ENCODE data around the gene ANO1. TPM values are rescaled to one million over a fixed set of nuclear protein-coding genes. Genes with fewer than 3 reads are reported as not detected.

The ANO1 gene
- total RNA-seq, 1 donor from 2014 or later = 0.33 TPM

DNA sequence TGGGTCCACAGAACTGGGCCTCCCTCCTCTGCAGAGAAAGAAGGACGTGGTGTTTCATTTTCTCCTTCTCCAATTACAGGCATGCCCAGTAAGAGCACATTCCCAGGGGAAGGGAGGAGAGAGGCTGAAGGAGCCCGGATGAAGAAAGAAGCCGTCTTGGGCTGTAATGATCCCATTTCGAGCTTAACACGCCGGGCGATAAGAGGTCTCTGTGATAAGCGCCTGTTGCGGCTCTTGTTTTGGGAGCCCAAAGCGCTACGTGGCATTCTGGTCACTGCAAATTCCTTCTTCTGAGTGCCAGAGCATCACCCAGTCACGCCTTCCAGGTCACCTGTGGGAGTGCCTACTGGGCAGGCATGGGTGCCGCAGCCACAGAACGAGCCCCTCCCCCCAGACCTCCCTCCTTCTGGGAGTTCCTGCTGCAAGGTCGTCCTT, 57.5 kb downstream of the ANO1 start:
- DNase-seq (ENCODE audit: low read depth, low spot score) = no peak

DNA sequence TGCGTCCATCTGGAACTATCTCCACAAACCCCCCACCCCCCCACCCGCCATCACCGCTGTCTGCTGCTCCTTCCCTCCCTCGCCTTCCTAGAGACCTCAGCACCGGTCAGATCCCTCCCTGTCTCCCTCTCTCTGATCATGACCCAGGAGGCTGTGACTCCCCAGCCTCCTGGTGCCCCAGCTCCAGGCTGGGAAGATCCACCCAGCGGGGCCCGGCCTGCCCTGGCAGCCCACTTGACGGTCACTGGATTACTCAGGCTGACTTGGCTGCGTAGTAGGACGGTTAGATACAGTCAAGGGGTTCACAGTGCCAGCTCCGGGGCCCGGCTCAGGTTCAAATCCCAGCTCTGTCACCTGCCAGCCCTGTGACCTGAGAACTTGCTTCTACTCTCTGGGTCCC, 59.3 kb downstream of the ANO1 start:
- DNase-seq (ENCODE audit: low read depth, low spot score) = no peak

DNA sequence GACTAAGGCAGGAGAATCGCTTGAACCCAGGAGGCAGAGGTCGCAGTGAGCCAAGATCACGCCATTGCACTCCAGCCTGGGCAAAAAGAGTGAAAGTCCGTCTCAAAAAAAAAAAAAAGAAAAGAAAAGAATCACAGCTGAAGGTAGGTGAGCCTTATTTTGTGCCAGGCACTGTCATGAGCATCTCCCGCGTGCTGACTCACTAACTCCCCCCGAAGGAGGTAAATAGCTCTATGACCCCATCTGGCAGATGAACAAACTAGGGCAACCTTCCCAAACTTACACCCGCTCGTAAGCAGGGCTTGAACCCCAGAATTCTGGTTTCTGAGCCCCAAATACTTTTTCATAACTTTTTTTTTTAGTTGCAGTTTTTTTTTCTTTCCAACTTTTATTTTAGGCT, 60.3 kb downstream of the ANO1 start:
- no peak for DNase-seq (ENCODE audit: low read depth, low spot score)

DNA sequence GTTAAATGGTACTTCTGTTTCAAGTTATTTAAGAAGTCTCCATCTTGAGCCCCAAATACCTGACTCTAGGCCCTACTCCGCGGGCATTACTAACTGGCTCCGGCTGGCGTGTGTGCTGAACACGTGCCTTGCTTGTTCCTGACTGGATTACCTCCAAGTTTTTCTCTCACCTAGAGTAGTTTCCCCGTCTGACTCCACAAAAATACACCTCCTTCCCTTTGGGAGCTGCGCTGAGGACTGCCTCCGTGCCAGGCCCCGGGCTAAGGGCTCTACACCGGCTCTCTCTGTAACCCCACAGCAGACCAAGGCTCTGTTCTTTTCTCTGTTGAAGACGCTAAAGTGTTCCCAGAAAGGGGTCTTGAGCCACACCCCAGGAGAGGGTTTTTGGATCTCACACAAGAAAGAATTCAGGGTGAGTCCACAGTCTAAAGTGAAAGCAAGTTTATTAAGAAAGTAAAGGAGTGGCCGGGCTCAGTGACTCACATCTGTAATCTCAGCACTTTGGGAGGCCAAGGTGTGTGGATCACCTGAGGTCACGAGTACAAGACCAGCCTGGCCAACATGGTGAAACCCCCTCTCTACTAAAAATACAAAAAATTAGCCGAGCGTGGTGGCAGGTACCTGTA, 61.8 kb downstream of the ANO1 start:
- DNase-seq (ENCODE audit: low read depth, low spot score) = no peak

DNA sequence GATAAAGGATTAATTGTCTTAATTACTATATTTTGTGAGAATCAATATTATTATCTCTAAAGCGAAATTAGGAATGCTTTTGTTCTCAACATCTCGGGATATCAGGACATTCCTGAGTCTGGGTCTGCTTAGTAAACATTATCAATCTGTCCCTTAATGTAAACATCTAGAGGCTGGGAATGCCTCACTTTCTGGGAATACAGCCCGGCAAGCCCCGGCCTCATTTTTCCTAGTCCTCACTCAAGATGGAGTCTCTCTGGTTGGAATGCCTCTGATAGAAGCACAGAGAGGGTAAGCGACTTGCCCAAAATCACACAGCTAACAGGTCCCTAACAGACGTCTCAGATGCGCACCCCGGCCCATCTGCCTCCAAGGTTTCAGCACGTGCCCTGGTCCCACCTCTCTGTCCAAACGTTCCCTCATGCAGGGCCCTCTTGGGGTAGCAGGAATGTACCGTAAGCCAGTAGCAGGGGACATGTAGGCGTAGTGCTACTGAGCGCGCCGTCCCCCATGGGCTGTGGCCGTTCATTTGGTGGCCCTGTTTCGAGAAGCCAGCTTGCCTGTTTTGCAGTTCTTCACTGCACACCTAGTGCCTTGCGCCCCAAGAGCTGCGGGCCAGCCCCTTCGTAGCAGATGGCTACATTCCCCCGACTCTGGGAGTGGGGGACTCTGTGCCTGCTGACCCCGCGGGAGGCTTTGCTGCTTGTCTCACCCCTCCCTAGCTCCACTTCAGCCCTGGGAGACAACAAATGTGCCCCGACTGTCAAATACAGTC, 62.8 kb downstream of the ANO1 start:
- no peak for DNase-seq (ENCODE audit: low read depth, low spot score)

DNA sequence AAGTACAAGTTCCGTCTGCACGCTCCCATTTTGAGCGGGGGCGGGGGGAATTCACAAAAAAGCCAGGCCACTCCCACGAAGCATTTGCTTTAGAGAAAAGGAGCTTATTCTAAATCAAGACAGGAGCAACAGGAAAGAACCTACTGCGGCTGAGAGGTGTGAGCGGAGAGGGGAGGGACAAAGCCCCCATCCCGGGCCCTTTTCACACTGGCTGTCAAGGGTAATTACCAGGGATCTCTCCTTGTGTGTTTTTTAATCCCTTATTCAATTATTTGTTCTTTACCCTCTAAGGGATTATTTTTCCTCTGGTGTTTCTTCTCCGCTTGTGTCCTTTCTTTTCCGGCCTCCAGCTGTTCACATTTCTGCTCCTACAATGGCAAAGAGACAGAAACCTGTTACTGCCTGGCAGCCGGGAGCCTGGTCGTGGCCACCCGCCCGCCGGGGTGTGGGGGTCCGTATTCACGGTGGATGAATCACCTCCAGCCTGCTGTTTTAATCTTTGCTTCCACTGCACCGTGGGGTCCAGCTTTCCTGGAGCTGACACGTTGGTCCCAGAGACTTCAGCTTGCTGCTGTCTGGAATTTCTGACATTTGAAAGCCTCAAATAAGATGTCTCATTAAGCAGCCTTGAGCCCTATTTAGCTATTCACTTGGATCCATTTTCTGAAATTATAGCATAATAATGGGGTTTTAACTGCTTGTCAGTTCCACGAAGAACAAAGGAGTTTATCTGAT, 63.5 kb downstream of the ANO1 start:
- DNase-seq (ENCODE audit: low read depth, low spot score) = no peak

DNA sequence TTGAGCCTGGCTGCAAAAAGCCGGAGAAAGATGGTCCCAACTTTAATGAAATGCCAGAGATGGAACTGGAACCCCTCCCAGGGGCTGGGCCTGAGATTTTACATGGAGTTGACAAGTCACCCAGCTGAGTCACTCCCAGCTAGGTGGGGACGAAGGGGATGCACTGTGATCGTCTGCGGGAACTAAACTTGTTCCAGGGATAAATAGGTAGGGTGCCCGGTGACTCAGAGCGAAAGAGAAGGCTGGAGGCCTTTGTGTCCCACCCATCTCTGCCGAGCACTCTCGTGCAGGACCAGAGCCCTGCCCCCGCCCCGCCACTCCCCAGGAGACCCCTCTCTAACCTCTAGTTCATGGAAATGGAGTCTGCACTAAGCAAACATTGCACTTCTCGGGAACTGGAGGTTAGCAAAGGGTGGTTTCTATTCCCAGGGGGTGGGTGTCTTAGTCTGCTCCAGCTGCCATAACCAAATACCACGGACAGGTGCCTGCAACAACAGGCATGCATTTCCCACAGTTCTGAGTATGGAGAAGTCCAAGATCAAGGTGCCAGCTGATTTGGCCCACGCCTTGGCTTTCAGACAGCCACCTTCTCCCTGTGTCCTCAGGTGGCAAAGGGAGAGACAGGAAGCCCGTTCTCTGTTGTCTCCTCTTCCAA, 64.2 kb downstream of the ANO1 start:
- no peak for DNase-seq (ENCODE audit: low read depth, low spot score)

DNA sequence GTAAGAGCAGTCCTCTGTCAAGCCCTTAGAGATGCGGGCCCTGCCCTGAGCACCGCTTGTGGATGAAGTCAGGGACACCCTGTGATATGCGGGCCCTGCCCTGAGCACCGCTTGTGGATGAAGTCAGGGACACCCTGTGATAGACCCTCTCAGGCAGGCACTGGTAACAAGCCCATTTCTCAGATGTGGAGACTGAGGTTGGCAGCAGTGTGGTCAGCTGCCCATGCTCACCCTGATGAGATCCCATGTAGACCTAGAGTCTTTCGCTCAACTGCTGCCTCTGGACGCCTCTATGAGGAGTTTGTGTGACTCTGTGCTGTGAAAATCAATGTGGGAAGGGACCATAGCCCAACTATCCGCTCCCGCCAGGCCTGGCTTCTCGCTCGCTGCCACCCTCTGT, 66.1 kb downstream of the ANO1 start:
- no peak for DNase-seq (ENCODE audit: low read depth, low spot score)

DNA sequence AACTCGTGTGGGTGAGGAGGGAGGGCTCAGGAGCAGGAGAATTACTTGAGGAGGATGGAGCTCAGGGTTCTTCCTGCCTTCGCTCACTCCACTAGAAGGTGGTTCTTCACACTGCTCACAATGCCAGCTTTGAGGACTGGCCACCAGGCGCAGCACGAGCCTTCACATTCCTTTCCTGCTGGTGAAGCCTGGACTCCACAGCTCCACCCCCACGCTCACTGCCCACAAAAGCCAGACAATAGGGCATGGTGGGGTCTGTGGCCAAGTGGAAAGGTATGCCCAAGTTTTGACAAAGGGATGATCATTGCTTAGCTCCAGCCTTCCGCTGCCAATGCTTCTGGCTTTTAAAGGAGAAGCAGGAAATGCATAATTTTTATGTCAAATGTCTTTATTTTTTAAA, 67.0 kb downstream of the ANO1 start:
- no peak for DNase-seq (ENCODE audit: low read depth, low spot score)

DNA sequence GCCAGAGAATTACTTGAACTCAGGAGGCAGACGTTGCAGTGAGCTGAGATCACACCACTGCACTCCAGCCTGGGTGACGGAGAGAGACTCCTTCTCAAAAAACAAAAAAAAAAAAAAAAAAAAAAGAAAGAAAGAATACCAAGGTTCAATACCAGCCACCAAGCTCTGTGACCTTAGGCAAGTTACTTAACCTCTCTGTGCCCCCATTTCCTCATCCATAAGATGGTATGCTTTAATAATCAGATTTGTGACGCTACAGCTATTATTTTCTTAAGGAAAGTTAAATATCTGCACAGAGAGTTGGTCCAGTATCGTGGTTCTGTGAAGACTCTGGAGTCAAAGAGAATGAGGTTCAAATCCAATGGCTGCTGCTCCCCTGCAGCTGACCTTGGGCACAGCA, 67.7 kb downstream of the ANO1 start:
- DNase-seq (ENCODE audit: low read depth, low spot score) = no peak

DNA sequence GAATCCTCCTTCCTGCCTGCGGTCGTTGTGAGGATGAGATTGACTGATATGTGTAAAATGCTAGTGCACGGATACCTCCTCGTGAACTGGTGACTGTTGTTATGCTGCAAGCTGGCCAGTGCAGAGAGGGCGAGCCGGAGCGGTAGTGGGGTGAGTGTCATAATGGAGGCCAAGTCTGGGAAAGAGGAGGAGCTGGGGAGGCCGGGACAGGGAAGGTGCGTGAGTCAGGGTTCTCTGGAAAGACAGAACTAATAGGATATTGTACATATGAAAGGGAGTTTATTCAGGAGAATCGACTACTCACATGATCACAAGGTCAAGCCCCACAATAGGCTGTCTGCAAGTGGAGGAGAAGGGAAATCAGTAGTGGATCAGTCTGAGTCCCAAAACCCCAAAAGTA, 68.2 kb downstream of the ANO1 start:
- DNase-seq (ENCODE audit: low read depth, low spot score) = no peak

DNA sequence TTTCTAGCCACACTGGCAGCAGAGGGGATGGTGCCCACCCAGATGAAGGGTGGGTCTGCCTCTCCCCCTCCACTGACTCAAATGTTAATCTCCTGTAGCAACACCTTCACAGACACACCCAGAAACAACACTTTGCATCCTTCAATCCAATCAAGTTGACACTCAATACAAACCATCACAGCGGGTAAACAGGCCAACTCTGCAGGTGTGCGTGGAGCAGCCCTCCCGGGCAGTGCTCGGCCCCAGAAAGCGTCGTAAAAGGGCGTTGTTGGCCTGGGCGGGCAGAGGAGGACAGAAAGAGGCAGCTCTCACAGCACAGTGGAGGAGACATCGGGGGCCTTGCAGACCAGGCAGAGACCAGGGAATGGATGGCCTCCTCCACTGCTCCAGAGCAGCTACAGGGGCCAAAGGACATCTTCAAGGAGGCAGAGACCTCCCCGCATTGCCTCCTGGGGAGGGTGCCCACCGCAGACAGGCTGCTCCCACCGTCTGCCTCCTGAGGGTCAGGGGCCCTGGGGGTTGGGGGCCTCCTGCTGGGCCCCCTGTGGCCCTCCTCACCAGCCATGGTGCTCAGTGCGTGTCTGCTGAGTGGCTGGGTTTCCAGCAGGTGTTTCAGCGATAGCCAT, 68.9 kb downstream of the ANO1 start:
- DNase-seq (ENCODE audit: low read depth, low spot score) = no peak

DNA sequence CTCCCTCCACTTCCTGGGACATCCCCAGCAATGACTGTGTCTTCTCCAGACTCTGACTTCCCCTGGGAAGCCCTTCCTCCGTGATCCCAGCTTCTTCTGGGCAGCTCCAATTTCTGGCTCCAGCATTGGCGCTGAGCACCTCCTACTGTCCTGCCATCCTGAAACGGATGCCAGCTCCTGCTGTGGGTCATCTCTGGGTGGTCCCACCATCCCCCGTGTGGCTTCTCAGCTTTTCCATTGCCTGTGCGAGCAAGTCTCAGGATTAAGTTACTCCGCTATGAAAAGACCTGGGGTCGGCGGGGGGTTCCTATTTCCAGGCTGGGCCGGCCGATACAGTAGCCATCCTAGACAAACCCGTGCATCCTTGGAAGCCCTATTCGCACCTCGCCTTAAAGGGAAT, 69.6 kb downstream of the ANO1 start:
- DNase-seq (ENCODE audit: low read depth, low spot score) = no peak

DNA sequence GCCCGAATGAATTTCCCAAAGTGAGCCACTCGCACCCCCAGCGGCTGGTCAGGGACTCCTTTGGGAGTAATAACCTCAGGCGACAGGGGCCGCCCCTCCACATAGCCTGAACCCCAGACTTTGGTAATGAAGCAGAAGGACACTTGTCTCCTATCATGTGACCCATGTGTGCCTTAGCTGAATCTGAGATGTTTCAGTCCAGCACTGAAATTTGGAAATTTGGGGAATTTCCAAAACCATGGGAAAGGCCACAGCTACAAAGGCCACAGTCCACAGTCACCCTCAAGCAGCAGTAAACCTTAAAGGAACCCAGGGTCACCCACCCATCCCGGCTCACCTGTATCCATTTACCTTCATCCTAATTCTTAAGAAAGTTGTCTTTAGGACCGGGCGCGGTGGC, 73.6 kb downstream of the ANO1 start:
- no peak for DNase-seq (ENCODE audit: low read depth, low spot score)

DNA sequence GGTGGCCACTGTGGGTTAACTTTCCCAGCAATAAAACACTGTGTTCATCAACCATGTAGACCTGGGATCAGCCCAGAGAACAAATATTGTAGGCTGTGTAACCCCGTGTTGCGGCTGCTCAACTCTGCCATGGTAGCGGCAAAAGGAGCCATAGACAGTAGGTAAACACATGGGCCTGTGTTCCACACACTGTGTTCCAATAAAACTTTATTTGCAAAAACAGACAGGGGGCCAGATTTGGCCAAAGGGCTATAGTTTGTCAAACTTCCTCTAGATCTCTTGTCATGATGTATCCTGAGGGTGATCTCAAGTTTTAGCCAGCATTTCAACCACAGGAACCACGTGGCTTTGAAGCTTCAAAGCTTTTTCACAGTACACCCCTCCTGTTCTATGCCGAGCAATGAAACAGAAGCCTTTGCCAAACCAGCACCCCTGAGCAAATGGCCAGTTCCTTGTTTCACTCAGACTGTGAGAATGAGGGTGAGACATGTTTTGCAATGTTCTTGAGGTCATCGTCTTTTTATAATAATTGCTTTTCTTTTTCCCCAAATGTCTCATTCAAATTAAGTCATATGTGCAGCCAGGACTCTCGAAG, 75.1 kb downstream of the ANO1 start:
- DNase-seq (ENCODE audit: low read depth, low spot score) = no peak

DNA sequence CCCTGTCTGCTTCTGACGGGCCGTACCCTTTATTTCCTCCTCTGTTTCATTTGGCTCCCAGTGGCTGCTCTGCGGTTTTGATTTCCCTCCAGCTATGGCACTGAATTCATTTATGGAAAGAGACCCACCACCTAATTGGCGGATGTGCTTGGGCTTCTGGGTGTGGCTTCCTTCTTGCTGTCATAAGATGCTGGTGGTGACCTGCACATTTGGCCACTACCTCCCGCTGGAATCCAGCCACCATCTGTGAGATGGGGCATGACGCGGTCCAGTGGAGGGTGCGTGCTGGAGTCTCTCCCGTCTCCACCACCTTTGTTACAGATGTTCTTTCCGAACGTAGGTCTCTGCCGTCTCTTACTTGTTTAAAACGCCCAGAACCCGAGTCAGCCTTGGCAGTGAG, 77.3 kb downstream of the ANO1 start:
- DNase-seq (ENCODE audit: low read depth, low spot score) = no peak

DNA sequence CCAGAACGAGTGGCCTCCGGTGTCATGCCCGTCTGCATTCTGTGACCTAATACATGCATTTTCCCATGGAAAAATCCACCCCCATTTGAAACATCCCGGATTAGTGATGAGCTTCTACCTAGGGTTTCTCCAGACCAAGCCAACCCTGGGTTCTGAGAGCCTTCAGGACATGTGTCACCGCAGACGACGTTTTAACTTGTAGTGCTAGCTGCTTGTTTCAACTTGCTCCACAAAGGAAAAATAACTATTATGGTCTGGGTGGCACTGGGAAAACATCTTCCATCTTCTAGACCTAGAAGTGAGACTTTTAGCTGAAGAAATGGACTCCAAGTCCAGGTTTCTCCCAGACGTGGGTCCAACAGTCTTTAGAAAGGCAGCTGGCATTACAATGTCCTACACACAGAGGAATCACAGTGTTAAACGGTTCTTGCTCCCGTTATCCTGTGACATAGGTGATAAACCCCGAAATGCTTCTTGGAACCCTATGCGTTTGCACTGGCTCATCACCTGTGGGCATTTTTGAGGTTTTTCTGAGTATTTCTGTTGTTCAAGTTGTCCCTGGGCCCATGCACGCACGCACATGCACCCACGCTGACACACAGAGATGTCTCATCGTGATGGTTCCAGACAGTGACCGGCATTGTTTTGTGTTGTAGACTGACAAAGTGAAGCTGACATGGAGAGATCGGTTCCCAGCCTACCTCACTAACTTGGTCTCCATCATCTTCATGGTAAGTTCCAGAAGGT, 78.3 kb downstream of the ANO1 start:
- DNase-seq (ENCODE audit: low read depth, low spot score) = no peak

DNA sequence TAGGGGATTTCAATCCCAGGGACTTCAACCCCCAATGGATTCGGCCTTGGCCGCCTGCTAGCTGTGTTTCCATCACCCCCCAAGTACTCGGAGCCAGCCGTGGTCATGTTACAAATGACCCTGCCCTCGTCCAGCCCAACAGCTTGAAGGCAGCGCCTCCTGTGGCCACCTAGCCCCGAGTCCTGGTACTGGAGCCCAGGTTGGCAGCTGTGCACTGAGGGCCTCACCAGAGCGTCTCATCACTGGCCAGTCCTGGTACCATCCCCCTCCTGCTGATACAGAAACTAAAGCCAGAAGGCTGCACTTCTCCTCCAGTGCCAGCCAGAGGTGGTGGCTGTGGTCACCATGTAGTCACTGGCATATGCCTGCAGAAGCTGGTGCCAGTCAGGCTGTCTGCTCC, 80.1 kb downstream of the ANO1 start:
- DNase-seq (ENCODE audit: low read depth, low spot score) = no peak

DNA sequence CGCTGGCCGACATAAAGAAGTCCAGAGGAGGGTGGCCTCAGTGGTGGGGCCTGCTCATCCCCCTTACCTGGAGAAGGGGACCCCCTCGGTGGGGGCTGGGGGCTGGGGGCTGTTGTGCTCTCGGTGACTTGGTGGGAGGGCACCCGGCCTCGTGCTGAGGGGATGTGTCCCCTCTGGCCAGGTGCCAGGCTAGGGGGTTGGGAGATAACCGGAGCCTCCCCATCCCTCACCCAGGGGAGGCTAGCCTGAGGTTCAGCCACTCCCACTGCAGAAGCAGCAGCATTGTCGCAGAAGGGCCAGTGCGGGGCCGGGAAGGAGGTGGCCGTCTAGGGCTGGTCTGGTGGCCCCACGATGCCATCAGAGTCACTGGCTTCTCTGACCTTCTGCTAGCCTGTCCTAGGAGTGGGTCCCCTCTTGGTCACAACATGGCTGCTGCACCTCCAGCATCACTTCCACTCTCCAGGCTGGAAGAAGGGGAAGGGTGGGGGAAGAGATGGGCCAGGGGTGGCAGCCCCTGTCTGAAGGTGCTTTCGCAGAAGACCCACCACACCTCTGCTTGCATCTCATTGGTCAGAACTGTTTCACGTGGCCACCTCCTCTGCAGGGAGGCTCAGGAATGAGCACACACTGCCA, 80.8 kb downstream of the ANO1 start:
- DNase-seq (ENCODE audit: low read depth, low spot score) = no peak
